H1 (cell line): Measurements from ENCODE around the gene PRSS16. TPM values are rescaled to one million over a fixed set of nuclear protein-coding genes. Genes with fewer than 3 reads are reported as not detected.
A peak's percentile ranks its signal among the peaks of the same experiment; 100 is the strongest.

Experiments
- CTCF ChIA-PET: fragments of 300-600 bp; sonication (Branson Sonifier 250); formaldehyde crosslinking; loops from one replicate; lab custom pipeline; 2021; ENCODE audit not compliant: partially characterized antibody; lab: Charles Lee
- POLR2A ChIA-PET: fragments of 300-600 bp; sonication (Branson Sonifier 250); formaldehyde crosslinking; loops from one replicate; lab custom pipeline; 2021; ENCODE audit warnings: inconsistent platforms; ENCODE audit not compliant: partially characterized antibody; lab: Charles Lee
- DNase-seq, 2 experiments: peaks; one replicate each; pipeline versions ENCODE4 v3.0.0 to v3.0.0-alpha.2; 2010 to 2022; ENCODE audit warnings: low spot score in 2 of 2, low read depth in 1 of 2, mixed read lengths in 1 of 2
- FAIRE-seq: peaks from 2 replicates; lab custom pipeline; 2011; peaks lifted over from hg19 to GRCh38; lab: Jason Lieb, UNC
- H2AFZ ChIP-seq: 2 replicates; pipeline ENCODE4 v1.8.1; 2012; ENCODE audit warnings: low read length, inconsistent platforms
- H2AK5ac ChIP-seq: 2 replicates; pipeline ENCODE4 v1.6.1; 2013; ENCODE audit warnings: low read depth, low read length
- H2BK120ac ChIP-seq: replicated peaks from 2 replicates; pipeline ENCODE3; 2013; ENCODE audit warnings: low read depth, low read length, inconsistent platforms
- H2BK12ac ChIP-seq: 2 replicates; pipeline ENCODE4 v1.6.1; 2013; ENCODE audit warnings: low read depth, low read length
- H2BK15ac ChIP-seq: 2 replicates; pipeline ENCODE4 v1.6.1; 2013; ENCODE audit warnings: low read length
- H2BK20ac ChIP-seq: 2 replicates; pipeline ENCODE4 v1.6.1; 2013; ENCODE audit warnings: low read length
- H2BK5ac ChIP-seq: 2 replicates; pipeline ENCODE4 v1.6.1; 2013; ENCODE audit warnings: low read depth, low read length
- H3K14ac ChIP-seq: 2 replicates; pipeline ENCODE4 v1.6.1; 2013; ENCODE audit warnings: inconsistent platforms; ENCODE audit not compliant: insufficient read length
- H3K18ac ChIP-seq: 2 replicates; pipeline ENCODE4 v1.6.1; 2013; ENCODE audit warnings: low read length; ENCODE audit errors: extremely low read depth
- H3K23ac ChIP-seq: 2 replicates; pipeline ENCODE4 v1.6.1; 2013; ENCODE audit warnings: inconsistent platforms; ENCODE audit not compliant: insufficient read length
- H3K23me2 ChIP-seq: 2 replicates; pipeline ENCODE4 v1.6.1; 2013; ENCODE audit warnings: low read depth, low read length
- H3K27ac ChIP-seq: 2 replicates; pipeline ENCODE4 v1.6.1; 2011; ENCODE audit warnings: low read depth, low read length, inconsistent platforms
- H3K27me3 ChIP-seq, 4 experiments: replicated peaks in 1 of 4; 1 replicate in 1 of 4; 2 replicates in 3 of 4; pipeline versions ENCODE4 v1.6.1 to v1.8.1; 2011 to 2013; ENCODE audit warnings: low read length in 3 of 4, mild to moderate bottlenecking in 3 of 4, inconsistent platforms in 2 of 4, mixed read lengths in 2 of 4, moderate library complexity in 1 of 4; ENCODE audit not compliant: control insufficient read depth in 3 of 4, insufficient read depth in 3 of 4; ENCODE audit errors: extremely low read depth in 1 of 4
- H3K36me3 ChIP-seq, 4 experiments: 2 replicates each; pipeline versions ENCODE4 v1.6.1 to v1.8.1; 2011 to 2013; ENCODE audit warnings: mild to moderate bottlenecking in 4 of 4, low read length in 3 of 4, moderate library complexity in 2 of 4, control low read depth in 1 of 4, inconsistent platforms in 1 of 4; ENCODE audit not compliant: insufficient read depth in 4 of 4, control insufficient read depth in 2 of 4
- H3K4ac ChIP-seq: replicated peaks from 2 replicates; pipeline ENCODE3; 2013; ENCODE audit warnings: low read length, low read depth, mixed read lengths, inconsistent platforms; ENCODE audit not compliant: insufficient read length
- H3K4me1 ChIP-seq, 4 experiments: replicated peaks in 1 of 4; 1 replicate in 1 of 4; 2 replicates in 3 of 4; pipeline versions ENCODE4 v1.6.1 to v1.8.1; 2011 to 2013; ENCODE audit warnings: low read length in 3 of 4, inconsistent platforms in 2 of 4, mixed read lengths in 1 of 4; ENCODE audit not compliant: insufficient read depth in 4 of 4, control insufficient read depth in 3 of 4
- H3K4me2 ChIP-seq, 2 experiments: 2 replicates each; pipeline versions ENCODE4 v1.6.1 to v1.8.1; 2011 to 2013; ENCODE audit warnings: low read depth in 2 of 2, low read length in 2 of 2, control low read depth in 1 of 2, inconsistent platforms in 1 of 2, mild to moderate bottlenecking in 1 of 2; ENCODE audit not compliant: insufficient read depth in 1 of 2
- H3K4me3 ChIP-seq, 4 experiments: fragments of 200-600, 300-600 bp in 1 of 4; sonication (generic), shearing (Covaris generic), sonication (Bioruptor Twin) in 1 of 4; 2 replicates each; pipeline versions ENCODE4 v1.5.1 to v1.8.1; 2011 to 2016; ENCODE audit warnings: low read length in 4 of 4, low read depth in 3 of 4, control low read depth in 2 of 4, inconsistent platforms in 2 of 4, mild to moderate bottlenecking in 2 of 4, mixed read lengths in 1 of 4, moderate library complexity in 1 of 4; ENCODE audit not compliant: insufficient read depth in 2 of 4; ENCODE audit errors: extremely low read depth in 1 of 4
- H3K56ac ChIP-seq: replicated peaks from 2 replicates; pipeline ENCODE3; 2013; ENCODE audit warnings: low read depth, mild to moderate bottlenecking, mixed read lengths, low read length, inconsistent platforms; ENCODE audit not compliant: insufficient read length
- H3K79me1 ChIP-seq: 2 replicates; pipeline ENCODE4 v1.6.1; 2013; ENCODE audit warnings: low read depth, low read length, control low read depth
- H3K79me2 ChIP-seq, 2 experiments: 2 replicates each; pipeline versions ENCODE4 v1.6.1 to v1.8.1; 2012 to 2013; ENCODE audit warnings: low read length in 2 of 2, mild to moderate bottlenecking in 2 of 2, inconsistent platforms in 1 of 2; ENCODE audit not compliant: insufficient read depth in 2 of 2, control insufficient read depth in 1 of 2
- H3K9ac ChIP-seq, 4 experiments: replicated peaks in 1 of 4; 1 replicate in 1 of 4; 2 replicates in 3 of 4; pipeline versions ENCODE4 v1.6.1 to v1.8.1; 2011 to 2013; ENCODE audit warnings: low read depth in 3 of 4, low read length in 3 of 4, control low read depth in 2 of 4, mild to moderate bottlenecking in 2 of 4, moderate library complexity in 2 of 4, inconsistent platforms in 1 of 4; ENCODE audit errors: extremely low read depth in 1 of 4
- H3K9me3 ChIP-seq, 2 experiments: 2 replicates each; pipeline versions ENCODE4 v1.6.1 to v1.8.1; 2012 to 2013; ENCODE audit warnings: mild to moderate bottlenecking in 2 of 2, moderate library complexity in 2 of 2, control low read depth in 1 of 2, inconsistent platforms in 1 of 2, low read depth in 1 of 2, low read length in 1 of 2, mixed read lengths in 1 of 2; ENCODE audit not compliant: insufficient read depth in 2 of 2
- H4K20me1 ChIP-seq, 2 experiments: replicated peaks in 1 of 2; 2 replicates each; pipeline versions ENCODE3 to v1.8.1; 2011 to 2013; ENCODE audit warnings: inconsistent platforms in 2 of 2, low read length in 2 of 2, mild to moderate bottlenecking in 1 of 2; ENCODE audit not compliant: insufficient read depth in 2 of 2, control insufficient read depth in 1 of 2
- H4K5ac ChIP-seq: 2 replicates; pipeline ENCODE4 v1.6.1; 2013; ENCODE audit warnings: low read length, low read depth, mixed read lengths, inconsistent platforms; ENCODE audit not compliant: insufficient read length
- H4K8ac ChIP-seq: 2 replicates; pipeline ENCODE4 v1.8.0; 2013; ENCODE audit warnings: mild to moderate bottlenecking, moderate library complexity, low read length, inconsistent platforms; ENCODE audit not compliant: insufficient read depth; ENCODE audit errors: extremely low read depth
- H4K91ac ChIP-seq: replicated peaks from 2 replicates; pipeline ENCODE3; 2013; ENCODE audit warnings: low read length, mixed read lengths, inconsistent platforms; ENCODE audit not compliant: insufficient read length
- ASH2L ChIP-seq: fragments of 200-600, 300-600 bp; sonication (generic); IDR thresholded peaks from one replicate; pipeline ENCODE4 v1.7.1; 2017; ENCODE audit warnings: low read length
- EZH2 ChIP-seq: fragments of 200-600 bp; sonication (generic); IDR thresholded peaks from 2 replicates; pipeline ENCODE4 v1.7.1; 2012; ENCODE audit warnings: low read depth, mild to moderate bottlenecking, moderate library complexity, low read length, inconsistent platforms; ENCODE audit not compliant: severe bottlenecking
- RNF2 ChIP-seq: fragments of 200-900, 300-1000 bp; sonication (generic); IDR thresholded peaks from 2 replicates; pipeline ENCODE4 v1.7.1; 2016; ENCODE audit warnings: borderline replicate concordance, low read depth, mild to moderate bottlenecking, antibody characterized with exemption, low read length; ENCODE audit not compliant: poor library complexity, severe bottlenecking; ENCODE audit errors: missing control alignments
- SUZ12 ChIP-seq: fragments of 200-600 bp; sonication (generic); IDR thresholded peaks from 2 replicates; pipeline ENCODE4 v1.6.1; 2012; ENCODE audit warnings: mild to moderate bottlenecking, inconsistent platforms, low read length, moderate library complexity, mixed read lengths
- TBP ChIP-seq: IDR thresholded peaks from 2 replicates; pipeline ENCODE4 v1.6.1; 2011; ENCODE audit warnings: low read depth, low read length, improper control_type of control experiment
- WGBS, 2 experiments: shearing (Covaris generic) in 1 of 2; methylation state at CpG; one replicate each; pipeline versions ENCODE4 v1.1.6 to v1.1.7; 2013 to 2015; ENCODE audit warnings: low lambda C conversion rate in 2 of 2, mixed read lengths in 2 of 2, inconsistent platforms in 1 of 2, low coverage in 1 of 2, missing lambda C conversion rate in 1 of 2; ENCODE audit not compliant: insufficient replicate concordance in 2 of 2, insufficient coverage in 1 of 2, insufficient read length in 1 of 2; ENCODE audit errors: extremely low coverage in 1 of 2, missing lambda C conversion rate in 1 of 2; 5-methylcytosine and 5-hydroxymethylcytosine counted together
- polyA plus RNA-seq, 7 experiments: library from polyadenylated mRNA; depleted of rRNA in 3 of 7; stranded (reverse) in 5 of 7; unstranded in 2 of 7; fragments of >200 nt in 5 of 7; fragments of 200-250 nt in 2 of 7; gene quantifications; 1 replicate in 5 of 7; 2 replicates in 1 of 7; 4 replicates in 1 of 7; pipeline versions ENCODE4 v1.2.1 to v1.2.3, GENCODE V29; 2011 to 2013; ENCODE audit warnings: missing spikeins in 2 of 7, mixed read lengths in 2 of 7
- total RNA-seq: library from RNA; stranded (reverse); fragmentation: NEBNext Ultra II Directional; extraction: Animal tissue kit (Norgen Biotek cat#: 25700); gene quantifications from 2 replicates; pipeline ENCODE4 v1.2.1, GENCODE V29; 2021

PRSS16 gene
- total and polyA plus RNA-seq, 2 of the 8 experiments (the other 6 are each of a cell fraction or from before 2014, with no cell fraction given) = 20.2 to 38.9 TPM

DNA sequence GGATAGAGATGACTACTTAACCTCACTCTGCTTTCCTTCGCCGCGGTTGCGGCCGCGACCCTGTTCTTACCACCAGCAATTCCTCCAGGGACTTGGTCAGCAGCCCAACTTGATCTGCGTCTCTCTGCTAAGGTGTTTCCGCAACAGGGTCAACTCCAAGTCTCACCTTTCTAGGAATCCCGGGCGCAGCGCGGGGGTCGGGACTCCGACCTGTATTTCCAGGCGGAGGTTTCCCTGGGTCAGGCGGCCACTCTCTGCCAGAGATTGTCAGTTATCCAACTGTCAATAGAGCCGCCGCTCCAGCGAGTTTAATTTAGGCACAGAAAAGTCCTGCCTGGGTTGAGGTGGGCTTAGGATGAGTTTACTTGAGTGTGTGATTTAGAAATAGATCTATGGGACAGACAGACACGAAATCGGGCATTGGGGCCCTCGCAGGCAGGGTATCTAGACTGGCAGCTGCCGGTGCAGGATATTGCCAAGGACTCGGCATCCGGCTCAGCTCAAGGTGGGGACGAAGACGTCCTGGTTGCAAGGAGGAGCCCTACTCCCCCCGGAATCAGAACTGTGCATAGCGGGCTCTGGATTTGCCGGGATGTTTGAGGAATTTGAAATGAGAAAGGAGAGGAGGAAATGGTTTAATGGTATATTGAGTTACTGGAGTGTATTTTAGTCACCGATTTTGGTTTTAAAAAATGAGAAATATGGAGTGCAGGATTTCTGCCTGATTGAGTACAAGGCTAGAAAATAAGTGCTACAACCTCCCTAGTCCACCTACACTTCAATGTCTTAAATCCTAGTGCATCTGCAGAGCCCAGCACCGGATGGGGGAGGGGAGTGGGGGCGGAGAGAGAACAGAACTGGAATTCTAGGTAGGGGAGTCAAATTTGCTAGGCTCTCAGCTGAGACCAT, 40.9 kb downstream of the PRSS16 start:
- POLR2A ChIA-PET = interaction anchor here (0.7 kb wide), 1 partner anchor 101 kb away, joined by 3 read pairs; no protein-coding TSS in a partner anchor
- Histone ChIP-seq H2BK120ac (no peak overlapping the region), H3K27me3 (peaks cover 3 to 58% (median 31%) of the 10 kb centered on the region in 4 experiments), H3K14ac (no peak overlapping the region), H3K4me2 (peak overlapping the region; percentile 79 to 93), H3K23ac (no peak overlapping the region), H3K18ac (no peak overlapping the region), H3K23me2 (peaks cover 14% of the 10 kb centered on the region), H4K20me1 (no peaks in the 10 kb centered on the region), H3K9ac (peak overlapping the region in 1 of 4 experiments; percentile 12; a peak in 2 of 7 replicates), H3K36me3 (no peaks in the 10 kb centered on the region), H3K56ac (no peak overlapping the region), H3K79me2 (no peaks in the 10 kb centered on the region), H3K79me1 (no peaks in the 10 kb centered on the region), H2BK5ac (no peak overlapping the region), H4K5ac (no peak overlapping the region), H4K91ac (no peak overlapping the region), H4K8ac (no peak overlapping the region), H3K4ac (no peak overlapping the region), H3K9me3 (no peaks in the 10 kb centered on the region), H3K27ac (no peak overlapping the region), H2BK15ac (no peak overlapping the region), H2AFZ (peak overlapping the region; percentile 71; the same call in 1 of the 2 replicates), H2AK5ac (no peak overlapping the region), H2BK12ac (no peak overlapping the region), H3K4me1 (peaks cover 0 to 2% (median 0%) of the 10 kb centered on the region in 4 experiments; a peak in 1 of 7 replicates), H3K4me3 (peak overlapping the region; percentile 54 to 81 (median 74)), H2BK20ac (no peak overlapping the region)
- TF ChIP-seq SUZ12 (peak; percentile 86), EZH2 (peak; percentile 61), ASH2L (peak; percentile 55), RNF2 (no peak), TBP (0 out of 2 replicates have a peak, but pooled peaks have one; percentile 7)
- WGBS, 2 experiments = 3 to 100% methylated on average over 2 to 33 of the region's 33 CpGs
- FAIRE-seq (no peak), DNase-seq (peak in 1 of 2 experiments; percentile 77)
- CTCF ChIA-PET = interaction anchor here (0.5 to 1.1 kb wide), 4 partner anchors 52 to 898 kb away, joined by 3 read pairs; no protein-coding TSS in a partner anchor
